CD4-positive, alpha-beta T cell treated with Interleukin-21 for 1 hour (primary cell): ENCODE results near the gene BTBD8.

ENCODE experiments used
- DNase-seq: peaks from one replicate; pipeline ENCODE4 v3.0.0-alpha.2; 2020

The BTBD8 gene

GRCh38 chr1:92194511-92194910 is 114.4 kb downstream of the BTBD8 start:
- no peak for DNase-seq

- DNase-seq, result peak; percentile 1
Observed at GRCh38 chr1:92201973-92202372, 121.8 kb downstream of the BTBD8 start.

GRCh38 chr1:92203105-92203504 is 123.0 kb downstream of the BTBD8 start:
- DNase-seq, result no peak

DNA sequence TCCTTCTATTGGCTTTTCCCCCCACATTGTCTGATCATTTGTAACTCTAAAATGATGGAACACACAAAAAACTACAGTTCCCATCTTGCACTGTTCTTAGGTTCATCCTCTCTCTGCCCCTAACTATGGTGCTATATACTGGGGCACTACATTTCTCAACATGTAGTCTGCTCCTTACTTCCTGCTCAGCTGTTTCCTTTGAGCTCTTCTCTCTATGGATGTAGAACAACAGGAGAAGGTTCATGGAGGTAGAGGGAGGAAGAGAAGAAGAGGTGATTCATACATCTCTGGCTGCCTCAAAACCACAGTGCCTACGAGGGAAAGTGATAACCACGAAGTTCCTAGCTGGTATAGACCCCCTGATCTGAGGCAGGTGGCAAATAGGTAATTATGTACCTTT is 130.6 kb downstream of the BTBD8 start:
- no peak for DNase-seq

GRCh38 chr1:92211166-92211565 is 131.0 kb downstream of the BTBD8 start:
- no peak for DNase-seq

GRCh38 chr1:92217721-92218120 is 137.6 kb downstream of the BTBD8 start, which contains the start of gene C1orf146:
Gene C1orf146, plus strand, starts transcription at chr1:92217915. Its CDS starts 13,506 bp downstream, at chr1:92231421.
- no peak for DNase-seq

- no peak for DNase-seq
Observed at GRCh38 chr1:92218559-92218958, 138.4 kb downstream of the BTBD8 start.

DNA sequence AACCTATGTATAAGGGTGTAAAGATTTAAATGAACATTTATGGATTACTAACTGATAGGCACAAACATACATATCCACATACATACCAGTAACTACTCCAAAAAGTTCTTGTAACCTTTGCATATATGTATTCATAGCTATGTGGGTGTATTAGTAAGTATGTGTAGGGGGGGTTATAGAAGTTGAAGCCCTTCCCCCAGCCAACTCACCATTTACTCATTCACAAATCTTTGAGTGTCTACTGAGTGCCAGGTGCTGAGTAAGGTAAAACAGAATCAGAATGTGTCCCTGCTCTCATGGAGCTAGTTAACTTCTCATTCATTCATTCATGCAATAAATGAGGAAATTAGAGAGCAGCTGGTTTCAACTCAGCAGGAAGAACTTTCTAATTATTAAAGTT is 138.9 kb downstream of the BTBD8 start:
- DNase-seq, result no peak

GRCh38 chr1:92228401-92228800 is 148.3 kb downstream of the BTBD8 start:
- no peak for DNase-seq

DNA sequence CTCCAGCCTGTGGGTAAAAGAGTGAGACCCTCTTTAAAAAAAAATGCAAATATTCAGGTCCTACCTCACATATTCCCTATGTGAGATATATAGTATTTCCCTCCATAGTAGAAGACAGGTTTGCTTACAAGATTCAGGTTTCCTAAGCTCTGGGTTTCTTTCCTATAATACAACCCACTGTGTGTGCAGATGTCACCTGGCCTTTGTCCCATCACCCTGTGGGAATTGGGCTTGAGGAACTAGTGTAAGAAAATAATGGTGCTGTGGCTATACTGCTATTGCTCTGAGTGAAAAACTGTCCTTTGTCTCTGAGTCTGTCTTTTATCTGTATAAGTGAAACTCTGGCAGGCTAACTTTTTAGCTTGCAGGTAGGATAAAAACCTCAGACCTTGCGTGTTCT is 150.6 kb downstream of the BTBD8 start:
- no peak for DNase-seq
